ENCODE data around the gene ZNF385A. TPM values are rescaled to one million over a fixed set of nuclear protein-coding genes. Genes with fewer than 3 reads are reported as not detected.

The ZNF385A gene
- total and polyA plus RNA-seq, 8 donors: 8.2 to 19.0 (median 10.7) TPM

GRCh38 chr12:54412348-54412747, 27.8 kb upstream of the ZNF385A start:
- Histone ChIP-seq H3K36me3 (peaks cover 2 to 38% of the 10 kb centered on the region in 2 donors), H3K9me3 (no peaks in the 10 kb centered on the region), H3K27me3 (no peaks in the 10 kb centered on the region), H3K4me1 (peaks cover 12 to 98% of the 10 kb centered on the region in 2 donors), H3K27ac (peak overlapping the region; percentile 73 to 87), H3K4me3 (peak overlapping the region in 1 of 2 donors; percentile 82)
- ATAC-seq (no peak), DNase-seq (no peak)
- intact Hi-C loops (cut with DNase I): no loop called here
- TF ChIP-seq, protein P1, sequence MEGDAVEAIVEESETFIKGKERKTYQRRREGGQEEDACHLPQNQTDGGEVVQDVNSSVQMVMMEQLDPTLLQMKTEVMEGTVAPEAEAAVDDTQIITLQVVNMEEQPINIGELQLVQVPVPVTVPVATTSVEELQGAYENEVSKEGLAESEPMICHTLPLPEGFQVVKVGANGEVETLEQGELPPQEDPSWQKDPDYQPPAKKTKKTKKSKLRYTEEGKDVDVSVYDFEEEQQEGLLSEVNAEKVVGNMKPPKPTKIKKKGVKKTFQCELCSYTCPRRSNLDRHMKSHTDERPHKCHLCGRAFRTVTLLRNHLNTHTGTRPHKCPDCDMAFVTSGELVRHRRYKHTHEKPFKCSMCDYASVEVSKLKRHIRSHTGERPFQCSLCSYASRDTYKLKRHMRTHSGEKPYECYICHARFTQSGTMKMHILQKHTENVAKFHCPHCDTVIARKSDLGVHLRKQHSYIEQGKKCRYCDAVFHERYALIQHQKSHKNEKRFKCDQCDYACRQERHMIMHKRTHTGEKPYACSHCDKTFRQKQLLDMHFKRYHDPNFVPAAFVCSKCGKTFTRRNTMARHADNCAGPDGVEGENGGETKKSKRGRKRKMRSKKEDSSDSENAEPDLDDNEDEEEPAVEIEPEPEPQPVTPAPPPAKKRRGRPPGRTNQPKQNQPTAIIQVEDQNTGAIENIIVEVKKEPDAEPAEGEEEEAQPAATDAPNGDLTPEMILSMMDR (IDR thresholded peaks at IDR 0.05): no peak

DNA sequence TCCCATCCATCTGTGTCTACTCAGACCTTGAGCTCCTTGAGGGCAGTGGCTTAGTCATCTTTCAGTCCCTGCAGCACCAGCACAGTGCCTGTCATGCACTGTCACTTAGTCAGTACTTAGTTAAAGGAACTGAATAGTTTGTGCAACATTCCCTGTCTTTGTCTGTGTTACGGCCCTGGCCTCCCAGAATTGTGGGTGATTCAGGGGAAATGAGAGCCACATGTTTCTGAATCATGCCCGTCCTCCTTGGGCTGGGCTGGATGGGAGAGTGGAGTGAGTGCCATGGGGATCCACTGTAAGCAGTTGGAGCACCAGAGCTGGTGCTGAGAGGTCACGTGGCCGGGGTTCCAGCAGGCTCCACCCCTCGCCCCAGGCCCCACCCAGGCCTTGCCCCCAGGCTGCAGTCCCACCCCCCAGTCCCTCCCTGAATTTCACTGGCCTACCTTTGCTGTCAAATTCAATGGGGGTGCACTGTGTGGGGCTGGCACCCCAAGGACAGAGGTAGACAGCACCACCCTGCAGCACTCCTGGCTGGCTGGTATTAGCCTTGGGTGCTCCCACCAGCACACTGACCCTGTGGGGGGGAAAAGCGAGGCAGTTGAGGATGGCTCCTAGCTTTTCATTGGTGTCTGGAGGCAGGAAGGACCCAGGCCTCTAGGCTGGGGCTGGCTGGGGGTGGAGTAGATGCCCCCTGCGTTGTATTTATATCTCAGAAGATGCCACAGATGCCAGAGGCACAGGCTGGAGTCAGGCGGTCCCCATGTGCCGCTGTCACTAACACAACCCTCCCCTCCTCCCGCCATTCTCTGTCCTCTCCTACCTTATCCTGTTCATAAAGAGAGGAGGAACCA, 27.1 kb upstream of the ZNF385A start:
- DNase-seq (peak in 2 of 4 donors; percentile 85 to 91), ATAC-seq (peak; percentile 80)
- peaks cover 10 to 98% of the 10 kb centered on the region in 2 donors for H3K4me1 ChIP-seq
- intact Hi-C loops (cut with DNase I): no loop called here
- H3K9me3 ChIP-seq: no peaks in the 10 kb centered on the region
- peak overlapping the region; percentile 73 to 87 for H3K27ac ChIP-seq
- H3K36me3 ChIP-seq: peaks cover 5 to 45% of the 10 kb centered on the region in 2 donors
- no peaks in the 10 kb centered on the region for H3K27me3 ChIP-seq
- H3K4me3 ChIP-seq: peak overlapping the region in 1 of 2 donors; percentile 82
- TF ChIP-seq, protein P1 (IDR thresholded peaks at IDR 0.05): no peak

DNA sequence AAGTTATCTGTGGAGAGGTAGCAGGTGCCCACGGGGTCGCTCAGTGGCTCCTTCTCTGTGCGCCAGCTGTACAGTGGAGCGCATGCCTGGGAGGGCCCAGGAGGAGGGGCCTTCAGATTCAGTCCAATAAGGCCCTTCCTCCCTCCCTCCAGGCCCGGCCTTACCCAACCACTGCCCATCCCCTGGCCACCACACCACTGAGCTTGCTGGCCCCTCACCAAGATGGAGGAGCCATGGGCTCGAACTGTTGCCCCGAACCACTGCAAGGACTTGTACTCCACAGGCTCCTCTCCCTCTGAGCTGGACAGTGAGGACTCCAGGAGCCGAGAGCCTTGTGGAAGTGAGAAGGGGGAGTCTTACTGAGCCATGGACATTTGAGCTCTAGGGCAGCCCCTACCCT, 24.7 kb upstream of the ZNF385A start:
- intact Hi-C loops (cut with DNase I): no loop called here
- Histone ChIP-seq H3K4me3 (no peak overlapping the region), H3K27me3 (no peaks in the 10 kb centered on the region), H3K9me3 (no peaks in the 10 kb centered on the region), H3K4me1 (peaks cover 0 to 84% of the 10 kb centered on the region in 2 donors), H3K36me3 (peaks cover 5 to 69% of the 10 kb centered on the region in 2 donors), H3K27ac (peak overlapping the region in 1 of 2 donors; percentile 28)
- no peak for ATAC-seq
- TF ChIP-seq, protein P1 (IDR thresholded peaks at IDR 0.05): no peak
- DNase-seq: no peak

DNA sequence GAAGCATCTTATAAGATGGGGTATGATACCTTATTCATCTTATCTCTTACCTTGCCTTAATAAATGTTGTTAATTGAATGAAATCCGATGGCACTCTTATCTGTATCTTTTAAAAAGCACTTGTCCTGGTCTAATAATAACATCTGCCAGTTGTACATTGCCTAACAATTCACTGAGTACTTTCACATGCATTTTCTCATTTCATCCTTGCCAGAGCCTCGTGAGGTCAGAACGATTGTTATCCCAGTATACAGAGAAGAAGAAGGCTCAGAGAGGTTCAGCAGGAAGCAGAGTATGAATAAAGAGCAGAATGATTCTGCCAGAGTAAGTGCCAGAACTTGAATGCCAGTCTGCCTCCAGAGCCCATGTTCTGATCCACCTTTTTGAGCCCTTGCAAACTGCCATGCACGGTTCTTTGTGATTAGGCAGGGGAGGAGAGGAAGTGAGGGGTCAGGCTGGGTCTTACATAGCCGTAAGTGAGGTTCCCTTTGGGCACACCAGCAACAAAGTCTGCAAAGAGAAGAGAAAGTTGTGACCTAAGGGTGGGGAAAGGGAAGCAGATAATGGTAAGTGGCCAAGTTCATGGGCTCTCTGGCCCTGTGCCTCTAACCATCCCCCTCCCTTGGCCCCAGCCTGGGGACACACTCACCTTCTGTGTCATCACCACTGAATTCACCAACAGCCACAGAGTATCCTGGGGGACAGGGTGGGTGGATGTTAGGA, 22.8 kb upstream of the ZNF385A start:
- Histone ChIP-seq H3K4me3 (no peak overlapping the region), H3K27ac (peak overlapping the region; percentile 13 to 45), H3K4me1 (peaks cover 0 to 65% of the 10 kb centered on the region in 2 donors), H3K36me3 (peaks cover 5 to 88% of the 10 kb centered on the region in 2 donors), H3K9me3 (no peaks in the 10 kb centered on the region), H3K27me3 (no peaks in the 10 kb centered on the region)
- TF ChIP-seq, protein P1 (IDR thresholded peaks at IDR 0.05): no peak
- ATAC-seq (peak; percentile 17), DNase-seq (no peak)
- intact Hi-C loops (cut with DNase I): no loop called here

GRCh38 chr12:54405573-54405972, 21.0 kb upstream of the ZNF385A start:
- intact Hi-C loops (cut with DNase I): no loop called here
- no peak overlapping the region for H3K27ac ChIP-seq
- H3K4me1 ChIP-seq: peaks cover 0 to 48% of the 10 kb centered on the region in 2 donors
- H3K36me3 ChIP-seq: peaks cover 5 to 100% of the 10 kb centered on the region in 2 donors
- H3K4me3 ChIP-seq: no peak overlapping the region
- no peaks in the 10 kb centered on the region for H3K27me3 ChIP-seq
- H3K9me3 ChIP-seq: no peaks in the 10 kb centered on the region
- ATAC-seq (no peak), DNase-seq (no peak)
- TF ChIP-seq, protein P1 (IDR thresholded peaks at IDR 0.05): no peak
